AG04450 (cell line): ENCODE results near the gene BCKDHA. TPM values are rescaled to one million over a fixed set of nuclear protein-coding genes. Genes with fewer than 3 reads are reported as not detected.
"Not testable (repeated sequence)": the region's sequence is repeated elsewhere in the genome, so short reads cannot be mapped to it uniquely, and the experiment has no call there.

Source experiments
- CTCF ChIA-PET: fragments of 300-600, 350-600 bp; formaldehyde crosslinking; extraction: SDS; loops from one replicate; lab custom pipeline; 2022; ENCODE audit warnings: antibody characterized with exemption, inconsistent platforms; lab: Charles Lee
- POLR2A ChIA-PET: fragments of 350-600 bp; formaldehyde crosslinking; extraction: SDS; loops from one replicate; lab custom pipeline; 2021; ENCODE audit warnings: antibody characterized with exemption, inconsistent platforms; lab: Yijun Ruan, JAX
- DNase-seq: peaks from one replicate; pipeline ENCODE4 v3.0.0-alpha.2; 2011; ENCODE audit warnings: low read depth, low spot score
- H3K27ac ChIP-seq: one replicate; pipeline ENCODE4 v1.5.1; 2012; ENCODE audit warnings: low read depth, low read length, control low read depth
- H3K27me3 ChIP-seq: one replicate; pipeline ENCODE4 v1.6.0; 2012; ENCODE audit warnings: low read length; ENCODE audit not compliant: control insufficient read depth, insufficient read depth
- H3K4me3 ChIP-seq: 2 replicates; pipeline ENCODE4 v1.5.1; 2011; ENCODE audit warnings: mild to moderate bottlenecking, low read depth, low read length, control low read depth
- H3K9me3 ChIP-seq: 2 replicates; pipeline ENCODE4 v1.5.1; 2012; ENCODE audit warnings: low read length; ENCODE audit not compliant: control insufficient read depth, insufficient read depth
- CTCF ChIP-seq: IDR thresholded peaks from 2 replicates; pipeline ENCODE4 v1.5.1; 2011; ENCODE audit warnings: low read depth, low read length, control low read depth, inconsistent platforms
- polyA plus RNA-seq: library from polyadenylated mRNA; depleted of rRNA; stranded (reverse); fragments of >200 nt; gene quantifications from 2 replicates; pipeline ENCODE4 v1.2.3, GENCODE V29; 2011

BCKDHA gene
- polyA plus RNA-seq, 1 experiment = 15.3 TPM

DNA sequence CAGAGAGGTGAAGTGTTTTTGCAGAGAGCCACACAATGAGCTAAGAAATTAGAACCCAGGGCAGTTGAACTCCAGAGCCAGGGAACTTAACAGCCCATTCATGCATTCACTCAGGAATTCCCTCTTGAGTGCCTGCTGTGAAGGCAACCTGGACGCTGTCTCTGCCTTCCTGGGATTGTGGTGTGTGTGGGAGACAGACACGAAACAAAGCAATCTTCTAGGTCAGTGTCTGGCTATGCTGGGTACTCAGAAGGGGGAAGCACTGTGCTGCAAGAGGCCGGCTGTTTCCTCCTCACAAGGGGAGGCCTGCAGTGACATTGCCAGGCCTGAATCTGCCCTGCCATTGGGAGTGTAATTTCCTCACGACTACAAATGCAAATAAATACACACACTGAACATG lies 9.7 kb downstream of the BCKDHA start:
- ChIA-PET POLR2A (no interaction called here), CTCF (no interaction called here)

GRCh38 chr19:41408256-41408655 lies 10.6 kb downstream of the BCKDHA start:
- Histone ChIP-seq H3K9me3 (no peaks in the 10 kb centered on the region), H3K27me3 (no peaks in the 10 kb centered on the region), H3K27ac (no peak overlapping the region), H3K4me3 (no peak overlapping the region)
- no peak for DNase-seq
- no peak for TF ChIP-seq CTCF
- CTCF ChIA-PET = interaction anchor here (0.7 to 1.3 kb wide), 2 partner anchors 24 to 162 kb away, joined by 3 to 4 read pairs; no protein-coding TSS in a partner anchor
- POLR2A ChIA-PET = interaction anchor here (0.7 kb wide), 1 partner anchor 462 kb away, joined by 4 read pairs; no protein-coding TSS in a partner anchor

More for the DNA sequence above, 9.7 kb downstream of the BCKDHA start:
- Histone ChIP-seq H3K27me3 (no peaks in the 10 kb centered on the region), H3K4me3 (no peak overlapping the region), H3K27ac (no peak overlapping the region), H3K9me3 (no peaks in the 10 kb centered on the region)
- no peak for TF ChIP-seq CTCF
- no peak for DNase-seq

DNA sequence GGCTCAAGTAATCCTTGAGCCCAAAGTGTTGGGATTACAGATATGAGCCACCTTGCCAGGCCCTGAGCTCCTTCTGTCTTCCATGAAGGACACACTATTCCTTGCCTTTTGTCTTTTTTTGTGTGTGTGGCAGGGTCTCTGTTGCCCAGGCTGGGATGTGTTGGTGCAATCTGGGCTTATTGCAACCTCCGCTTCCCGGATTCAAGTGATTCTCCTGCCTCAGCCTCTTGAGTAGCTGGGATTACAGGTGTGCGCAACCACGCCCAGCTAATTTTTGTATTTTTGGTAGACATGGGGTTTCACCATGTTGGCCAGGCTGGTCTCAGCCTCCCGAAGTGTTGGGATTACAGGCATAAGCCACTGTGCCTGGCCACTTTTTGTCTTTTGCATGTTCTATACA lies 11.2 kb downstream of the BCKDHA start:
- not testable (repeated sequence) for H3K9me3 ChIP-seq, DNase-seq, H3K27ac ChIP-seq, H3K27me3 ChIP-seq, H3K4me3 ChIP-seq
- ChIA-PET CTCF (interaction anchor here (1.3 kb wide), 1 partner anchor 162 kb away, joined by 3 read pairs; no protein-coding TSS in a partner anchor), POLR2A (interaction anchor here (0.7 kb wide), 1 partner anchor 462 kb away, joined by 4 read pairs; no protein-coding TSS in a partner anchor)

GRCh38 chr19:41409288-41409687 lies 11.7 kb downstream of the BCKDHA start:
- no peak overlapping the region for H3K27ac ChIP-seq
- DNase-seq = no peak
- no peak overlapping the region for H3K4me3 ChIP-seq
- H3K9me3 ChIP-seq = no peaks in the 10 kb centered on the region
- no peaks in the 10 kb centered on the region for H3K27me3 ChIP-seq
- ChIA-PET CTCF (no interaction called here), POLR2A (no interaction called here)
- TF ChIP-seq CTCF = no peak

DNA sequence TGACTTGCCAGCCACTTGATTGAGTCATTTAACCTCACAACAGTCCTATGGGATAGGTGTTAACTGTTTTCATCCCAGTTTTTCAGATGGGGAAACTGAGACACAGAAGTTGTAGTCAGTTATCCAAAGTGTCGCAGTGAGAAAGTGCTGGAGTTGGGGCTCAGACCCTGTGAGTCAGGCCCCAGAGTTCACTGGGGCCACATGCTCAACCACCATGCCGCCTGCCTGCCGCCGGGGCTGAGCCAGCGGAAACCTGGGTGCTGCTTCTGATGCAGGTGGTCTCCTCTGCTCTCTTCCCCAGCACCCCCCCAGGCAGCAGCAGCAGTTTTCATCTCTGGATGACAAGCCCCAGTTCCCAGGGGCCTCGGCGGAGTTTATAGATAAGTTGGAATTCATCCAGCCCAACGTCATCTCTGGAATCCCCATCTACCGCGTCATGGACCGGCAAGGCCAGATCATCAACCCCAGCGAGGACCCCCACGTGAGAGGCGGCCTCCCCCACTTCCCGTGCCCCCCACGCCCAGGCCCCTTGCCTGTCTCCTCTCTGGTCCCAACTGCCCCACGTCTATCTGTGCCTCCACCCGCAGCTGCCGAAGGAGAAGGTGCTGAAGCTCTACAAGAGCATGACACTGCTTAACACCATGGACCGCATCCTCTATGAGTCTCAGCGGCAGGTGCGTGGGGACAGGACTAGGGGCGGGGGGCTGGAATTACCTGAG lies 12.9 kb downstream of the BCKDHA start:
- DNase-seq = no peak
- Histone ChIP-seq H3K27me3 (no peaks in the 10 kb centered on the region), H3K27ac (no peak overlapping the region), H3K9me3 (no peaks in the 10 kb centered on the region), H3K4me3 (no peak overlapping the region)
- no peak for TF ChIP-seq CTCF
- ChIA-PET CTCF (interaction anchor here (0.8 kb wide), 1 partner anchor 38 kb away, joined by 3 read pairs; no protein-coding TSS in a partner anchor), POLR2A (no interaction called here)
